HG02759 (cell line): Measurements from ENCODE around the gene SKAP1.
"Not testable (repeated sequence)": the region's sequence is repeated elsewhere in the genome, so short reads cannot be mapped to it uniquely, and the experiment has no call there.

Experiments
- ATAC-seq: cut with Tn5 transposase; IDR thresholded peaks from one replicate; pipeline ENCODE4 v1.9.1; 2021; ENCODE audit warnings: mild to moderate bottlenecking, moderate library complexity; ENCODE audit not compliant: unreplicated experiment

SKAP1 gene

GRCh38 chr17:48416971-48417370 is 13.0 kb downstream of the SKAP1 start:
- no peak for ATAC-seq

GRCh38 chr17:48413613-48414405 is 16.2 kb downstream of the SKAP1 start:
- ATAC-seq = no peak

GRCh38 chr17:48412841-48413240 is 17.2 kb downstream of the SKAP1 start:
- no peak for ATAC-seq

- ATAC-seq = not testable (repeated sequence)
Measured at GRCh38 chr17:48410821-48411220, 19.2 kb downstream of the SKAP1 start.

- no peak for ATAC-seq
Measured at GRCh38 chr17:48409607-48410006, 20.4 kb downstream of the SKAP1 start.

GRCh38 chr17:48406936-48407567 is 23.0 kb downstream of the SKAP1 start:
- ATAC-seq = no peak

GRCh38 chr17:48394821-48395220 is 35.2 kb downstream of the SKAP1 start:
- ATAC-seq = no peak

GRCh38 chr17:48393283-48393682 is 36.7 kb downstream of the SKAP1 start:
- no peak for ATAC-seq

GRCh38 chr17:48392857-48393256 is 37.2 kb downstream of the SKAP1 start:
- ATAC-seq = no peak

GRCh38 chr17:48391444-48391843 is 38.6 kb downstream of the SKAP1 start:
- ATAC-seq = no peak

- no peak for ATAC-seq
Measured at GRCh38 chr17:48389903-48390302, 40.1 kb downstream of the SKAP1 start.

GRCh38 chr17:48388955-48389743 is 40.9 kb downstream of the SKAP1 start:
- no peak for ATAC-seq

- no peak for ATAC-seq
Measured at GRCh38 chr17:48386826-48387225, 43.2 kb downstream of the SKAP1 start.

- no peak for ATAC-seq
Measured at GRCh38 chr17:48385319-48385718, 44.7 kb downstream of the SKAP1 start.

GRCh38 chr17:48384164-48384563 is 45.9 kb downstream of the SKAP1 start:
- no peak for ATAC-seq

GRCh38 chr17:48382989-48383388 is 47.0 kb downstream of the SKAP1 start:
- ATAC-seq = no peak

GRCh38 chr17:48378708-48379392 is 51.2 kb downstream of the SKAP1 start:
- ATAC-seq = no peak

GRCh38 chr17:48378238-48378637 is 51.8 kb downstream of the SKAP1 start:
- ATAC-seq = no peak

GRCh38 chr17:48376682-48377325 is 53.2 kb downstream of the SKAP1 start:
- ATAC-seq = no peak

GRCh38 chr17:48375356-48375755 is 54.7 kb downstream of the SKAP1 start:
- no peak for ATAC-seq
